Neural cell (in vitro differentiated cells): ENCODE data around the gene EYA2. TPM values are rescaled to one million over a fixed set of nuclear protein-coding genes. Genes with fewer than 3 reads are reported as not detected.

ENCODE experiments used
- H2AFZ ChIP-seq: fragments of 200-600, 300-800 bp; sonication (generic), shearing (Covaris generic); 2 replicates; pipeline ENCODE4 v1.6.0; 2014; ENCODE audit warnings: low read depth, mild to moderate bottlenecking, antibody characterized with exemption, low read length, moderate library complexity
- H3F3A ChIP-seq: fragments of 200-600 bp; shearing (Covaris generic); 2 replicates; pipeline ENCODE4 v1.6.1; 2016; ENCODE audit warnings: mild to moderate bottlenecking, moderate library complexity, mixed read lengths, antibody characterized with exemption, low read length; ENCODE audit not compliant: insufficient read depth, poor library complexity, severe bottlenecking
- H3K27ac ChIP-seq: fragments of 200-600, 300-800 bp; sonication (generic), shearing (Covaris generic); 2 replicates; pipeline ENCODE4 v1.5.1; 2014; ENCODE audit warnings: mild to moderate bottlenecking, low read length, moderate library complexity
- H3K27me3 ChIP-seq: fragments of 300-800, 200-600 bp; sonication (generic), shearing (Covaris generic); 2 replicates; pipeline ENCODE4 v1.6.0; 2014; ENCODE audit warnings: mild to moderate bottlenecking, low read depth, low read length, moderate library complexity; ENCODE audit not compliant: insufficient read depth
- H3K36me3 ChIP-seq: fragments of 300-800, 200-600 bp; sonication (generic), shearing (Covaris generic); 2 replicates; pipeline ENCODE4 v1.5.1; 2014; ENCODE audit warnings: mild to moderate bottlenecking, antibody characterized with exemption, low read length, moderate library complexity; ENCODE audit not compliant: insufficient read depth
- H3K4me2 ChIP-seq: fragments of 300-800, 200-600 bp; sonication (generic), shearing (Covaris generic); 2 replicates; pipeline ENCODE4 v1.6.0; 2014; ENCODE audit warnings: mild to moderate bottlenecking, low read length
- H3K4me3 ChIP-seq: fragments of 300-800, 200-600 bp; sonication (generic), shearing (Covaris generic); 2 replicates; pipeline ENCODE4 v1.5.1; 2014; ENCODE audit warnings: mild to moderate bottlenecking, low read length, moderate library complexity
- H3K79me2 ChIP-seq: fragments of 200-600 bp; shearing (Covaris generic); replicated peaks from 2 replicates; pipeline ENCODE4 v1.6.0; 2014; ENCODE audit warnings: mild to moderate bottlenecking, low read length, moderate library complexity; ENCODE audit not compliant: insufficient read depth
- H3K9ac ChIP-seq: fragments of 300-800, 200-600 bp; sonication (generic), shearing (Covaris generic); 2 replicates; pipeline ENCODE4 v1.6.1; 2016; ENCODE audit warnings: mild to moderate bottlenecking, low read length, mixed read lengths
- H3K9me2 ChIP-seq: fragments of 200-600 bp; shearing (Covaris generic); 2 replicates; pipeline ENCODE4 v1.6.1; 2016; ENCODE audit warnings: mild to moderate bottlenecking, low read length, mixed read lengths; ENCODE audit not compliant: insufficient read depth
- H3K9me3 ChIP-seq: fragments of 200-600, 300-800 bp; sonication (generic), shearing (Covaris generic); 2 replicates; pipeline ENCODE4 v1.6.1; 2016; ENCODE audit warnings: mild to moderate bottlenecking, mixed run types, low read length, moderate library complexity, mixed read lengths
- H4K20me1 ChIP-seq: fragments of 200-600 bp; shearing (Covaris generic); 2 replicates; pipeline ENCODE4 v1.6.1; 2016; ENCODE audit warnings: mild to moderate bottlenecking, mixed run types; ENCODE audit not compliant: insufficient read depth
- CTCF ChIP-seq: fragments of 450-650 bp; IDR thresholded peaks from 2 replicates; pipeline ENCODE4 v1.5.1; 2014; ENCODE audit warnings: antibody characterized with exemption, mild to moderate bottlenecking, moderate library complexity; ENCODE audit not compliant: poor library complexity, severe bottlenecking
- EP300 ChIP-seq: fragments of 450-650 bp; conservative IDR thresholded peaks from 2 replicates; pipeline ENCODE4 v1.6.1; 2014; ENCODE audit warnings: antibody characterized with exemption, mild to moderate bottlenecking, moderate library complexity; ENCODE audit not compliant: poor library complexity, severe bottlenecking
- EZH2 ChIP-seq: fragments of 200-600, 300-800 bp; shearing (Covaris generic), sonication (generic); IDR thresholded peaks from 2 replicates; pipeline ENCODE4 v1.6.1; 2014; ENCODE audit warnings: antibody characterized with exemption, low read length, borderline replicate concordance, mild to moderate bottlenecking; ENCODE audit not compliant: insufficient read depth, poor library complexity, severe bottlenecking
- MXI1 ChIP-seq: fragments of 450-650 bp; conservative IDR thresholded peaks from 2 replicates; pipeline ENCODE4 v1.6.1; 2014; ENCODE audit warnings: antibody characterized with exemption, mild to moderate bottlenecking; ENCODE audit not compliant: poor library complexity, severe bottlenecking
- POLR2AphosphoS5 ChIP-seq: IDR thresholded peaks from 2 replicates; pipeline ENCODE4 v1.6.1; 2012
- RAD21 ChIP-seq: fragments of 450-650 bp; conservative IDR thresholded peaks from 2 replicates; pipeline ENCODE4 v1.6.1; 2014; ENCODE audit warnings: antibody characterized with exemption, mild to moderate bottlenecking, moderate library complexity
- REST ChIP-seq: IDR thresholded peaks from 2 replicates; pipeline ENCODE4 v1.6.1; 2012; ENCODE audit warnings: borderline replicate concordance
- SMC3 ChIP-seq: fragments of 450-650 bp; conservative IDR thresholded peaks from 2 replicates; pipeline ENCODE4 v1.6.1; 2014; ENCODE audit warnings: antibody characterized with exemption, mild to moderate bottlenecking, moderate library complexity; ENCODE audit not compliant: poor library complexity
- TAF1 ChIP-seq: IDR thresholded peaks from 2 replicates; pipeline ENCODE4 v1.6.1; 2012; ENCODE audit warnings: low read depth
- polyA plus RNA-seq: library from polyadenylated mRNA; depleted of rRNA; stranded (reverse); fragments of >200 nt; gene quantifications from 2 replicates; pipeline ENCODE4 v1.2.3, GENCODE V29; 2014

EYA2 gene
- polyA plus RNA-seq, 1 donor from 2014 or later, result 0.88 TPM

- peaks cover 6% of the 10 kb centered on the region for H3K36me3 ChIP-seq
- H3F3A ChIP-seq, result no peaks in the 10 kb centered on the region
- no peaks in the 10 kb centered on the region for H3K79me2 ChIP-seq
- no peaks in the 10 kb centered on the region for H3K9me3 ChIP-seq
- no peak for TF ChIP-seq SMC3
- TF ChIP-seq RAD21, result no peak
- no peak for TF ChIP-seq REST
- no peak for TF ChIP-seq POLR2AphosphoS5
- no peak for TF ChIP-seq EZH2
- TF ChIP-seq CTCF, result no peak
- TF ChIP-seq EP300, result no peak
- TF ChIP-seq TAF1, result no peak
- H4K20me1 ChIP-seq, result no peaks in the 10 kb centered on the region
- no peak overlapping the region for H3K4me3 ChIP-seq
- H3K27ac ChIP-seq, result no peak overlapping the region
- H3K9ac ChIP-seq, result no peak overlapping the region
- no peaks in the 10 kb centered on the region for H3K27me3 ChIP-seq
- no peak overlapping the region for H2AFZ ChIP-seq
- no peak overlapping the region for H3K4me2 ChIP-seq
- no peaks in the 10 kb centered on the region for H3K9me2 ChIP-seq
Measured at GRCh38 chr20:47224857-47225256, 330.2 kb downstream of the EYA2 start.

GRCh38 chr20:47225458-47225857 lies 330.8 kb downstream of the EYA2 start:
- H4K20me1 ChIP-seq, result no peaks in the 10 kb centered on the region
- H3K4me3 ChIP-seq, result no peak overlapping the region
- H3K9me3 ChIP-seq, result no peaks in the 10 kb centered on the region
- no peaks in the 10 kb centered on the region for H3K79me2 ChIP-seq
- H3K27ac ChIP-seq, result no peak overlapping the region
- H3K4me2 ChIP-seq, result no peak overlapping the region
- TF ChIP-seq REST (no peak), EZH2 (no peak), MXI1 (no peak), POLR2AphosphoS5 (no peak), TAF1 (no peak), SMC3 (no peak), RAD21 (no peak), CTCF (no peak), EP300 (no peak)
- H3F3A ChIP-seq, result no peaks in the 10 kb centered on the region
- no peak overlapping the region for H2AFZ ChIP-seq
- no peaks in the 10 kb centered on the region for H3K27me3 ChIP-seq
- H3K9me2 ChIP-seq, result no peaks in the 10 kb centered on the region
- H3K36me3 ChIP-seq, result peaks cover 6% of the 10 kb centered on the region
- H3K9ac ChIP-seq, result no peak overlapping the region
